Endodermal cell (in vitro differentiated cells): Measurements from ENCODE around the gene MNT. TPM values are rescaled to one million over a fixed set of nuclear protein-coding genes. Genes with fewer than 3 reads are reported as not detected.

Experiments
- DNase-seq: peaks from one replicate; pipeline ENCODE4 v3.0.0-alpha.2; 2017
- H3K27ac ChIP-seq: 2 replicates; pipeline ENCODE4 v1.5.1; 2013; ENCODE audit warnings: mild to moderate bottlenecking, low read depth, low read length, moderate library complexity
- H3K27me3 ChIP-seq: 2 replicates; pipeline ENCODE4 v1.6.1; 2013; ENCODE audit warnings: mild to moderate bottlenecking, low read length, moderate library complexity; ENCODE audit not compliant: insufficient read depth, control insufficient read depth, poor library complexity, severe bottlenecking
- H3K36me3 ChIP-seq: 2 replicates; pipeline ENCODE4 v1.7.0; 2013; ENCODE audit warnings: mild to moderate bottlenecking, low read length, moderate library complexity; ENCODE audit not compliant: control insufficient read depth, insufficient read depth
- H3K4me1 ChIP-seq: one replicate; pipeline ENCODE4 v1.7.0; 2013; ENCODE audit warnings: low read length; ENCODE audit not compliant: control insufficient read depth, insufficient read depth
- H3K4me3 ChIP-seq: 2 replicates; pipeline ENCODE4 v1.5.1; 2013; ENCODE audit warnings: mild to moderate bottlenecking, low read length, moderate library complexity
- H3K9ac ChIP-seq: 2 replicates; pipeline ENCODE4 v1.6.1; 2013; ENCODE audit warnings: mild to moderate bottlenecking, low read length, moderate library complexity; ENCODE audit not compliant: poor library complexity, severe bottlenecking; ENCODE audit errors: extremely low read depth
- H3K9me3 ChIP-seq: 2 replicates; pipeline ENCODE4 v1.6.1; 2013; ENCODE audit warnings: mild to moderate bottlenecking, low read length, moderate library complexity; ENCODE audit not compliant: control insufficient read depth
- H3K27ac Mint-ChIP-seq: 2 replicates; pipeline ENCODE4 v1.8.0; 2020; ENCODE audit warnings: mixed read lengths
- H3K27me3 Mint-ChIP-seq: 2 replicates; pipeline ENCODE4 v1.8.0; 2021; ENCODE audit warnings: mild to moderate bottlenecking, mixed read lengths; ENCODE audit not compliant: insufficient read depth
- H3K36me3 Mint-ChIP-seq: 2 replicates; pipeline ENCODE4 v1.8.0; 2020; ENCODE audit warnings: low read depth, mixed read lengths
- H3K4me1 Mint-ChIP-seq: 2 replicates; pipeline ENCODE4 v1.8.0; 2020; ENCODE audit warnings: mixed read lengths
- H3K4me3 Mint-ChIP-seq: 2 replicates; pipeline ENCODE4 v1.8.0; 2020; ENCODE audit warnings: mild to moderate bottlenecking, moderate library complexity, mixed read lengths
- H3K9me3 Mint-ChIP-seq: 2 replicates; pipeline ENCODE4 v1.8.0; 2020; ENCODE audit warnings: mild to moderate bottlenecking, mixed read lengths
- CTCF ChIP-seq: fragments of 200-600 bp; sonication (generic); conservative IDR thresholded peaks from 2 replicates; pipeline ENCODE4 v1.5.0; 2021; ENCODE audit warnings: antibody characterized with exemption, mild to moderate bottlenecking
- WGBS, 2 experiments: methylation state at CpG; one replicate each; pipeline versions ENCODE4 v1.1.5 to v1.1.7; 2013; ENCODE audit warnings: missing lambda C conversion rate in 2 of 2, mixed read lengths in 1 of 2; ENCODE audit not compliant: insufficient coverage in 1 of 2, insufficient read length in 1 of 2; 5-methylcytosine and 5-hydroxymethylcytosine counted together
- total RNA-seq, 2 donors: library from RNA; stranded (reverse); fragmentation: NEBNext Ultra II Directional in 1 of 2; extraction: Animal tissue kit (Norgen Biotek cat#: 25700) in 1 of 2; gene quantifications; 2 replicates in 1 of 2; 3 replicates in 1 of 2; pipeline ENCODE4 v1.2.1, GENCODE V29; 2021

The MNT gene
- total RNA-seq, 2 donors from 2014 or later = 25.3 to 30.2 TPM

GRCh38 chr17:2366747-2367494, 33.9 kb downstream of the MNT start:
- H3K36me3 ChIP-seq = peaks cover 19% of the 10 kb centered on the region
- peak; percentile 74 for TF ChIP-seq CTCF
- Mint-ChIP-seq H3K9me3 (no peaks in the 10 kb centered on the region), H3K27me3 (no peaks in the 10 kb centered on the region), H3K27ac (no peak overlapping the region), H3K4me1 (peaks cover 1% of the 10 kb centered on the region), H3K36me3 (peaks cover 8% of the 10 kb centered on the region), H3K4me3 (no peak overlapping the region)
- H3K9me3 ChIP-seq = no peaks in the 10 kb centered on the region
- peak; percentile 92 for DNase-seq
- no peak overlapping the region for H3K9ac ChIP-seq
- no peak overlapping the region for H3K27ac ChIP-seq
- no peaks in the 10 kb centered on the region for H3K27me3 ChIP-seq
- no peaks in the 10 kb centered on the region for H3K4me1 ChIP-seq
- no peak overlapping the region for H3K4me3 ChIP-seq
- WGBS, 2 experiments = 85 to 88% methylated on average over 14 to 23 of the region's 26 CpGs

- Histone ChIP-seq H3K27ac (no peak overlapping the region), H3K36me3 (peaks cover 18% of the 10 kb centered on the region), H3K4me1 (no peaks in the 10 kb centered on the region), H3K4me3 (no peak overlapping the region), H3K27me3 (no peaks in the 10 kb centered on the region), H3K9me3 (no peaks in the 10 kb centered on the region), H3K9ac (no peak overlapping the region)
- Mint-ChIP-seq H3K4me3 (no peak overlapping the region), H3K4me1 (peaks cover 1% of the 10 kb centered on the region), H3K36me3 (peaks cover 11% of the 10 kb centered on the region), H3K27ac (no peak overlapping the region), H3K27me3 (no peaks in the 10 kb centered on the region), H3K9me3 (no peaks in the 10 kb centered on the region)
- no peak for DNase-seq
- TF ChIP-seq CTCF = no peak
- 95 to 96% methylated on average over 12 to 20 of the region's 20 CpGs for WGBS, 2 experiments
Observed at GRCh38 chr17:2365132-2365531, 35.7 kb downstream of the MNT start.

- Mint-ChIP-seq H3K4me3 (no peak overlapping the region), H3K27ac (no peak overlapping the region), H3K27me3 (no peaks in the 10 kb centered on the region), H3K9me3 (no peaks in the 10 kb centered on the region), H3K36me3 (peaks cover 11% of the 10 kb centered on the region), H3K4me1 (peaks cover 1% of the 10 kb centered on the region)
- no peak for TF ChIP-seq CTCF
- Histone ChIP-seq H3K9me3 (no peaks in the 10 kb centered on the region), H3K9ac (no peak overlapping the region), H3K27ac (no peak overlapping the region), H3K36me3 (peaks cover 18% of the 10 kb centered on the region), H3K4me1 (no peaks in the 10 kb centered on the region), H3K4me3 (no peak overlapping the region), H3K27me3 (no peaks in the 10 kb centered on the region)
- DNase-seq = no peak
- 86 to 100% methylated on average over 1 to 12 of the region's 12 CpGs for WGBS, 2 experiments
Observed at GRCh38 chr17:2364763-2365116, 36.1 kb downstream of the MNT start.
